Measurements from ENCODE around the gene ITK.

The ITK gene

DNA sequence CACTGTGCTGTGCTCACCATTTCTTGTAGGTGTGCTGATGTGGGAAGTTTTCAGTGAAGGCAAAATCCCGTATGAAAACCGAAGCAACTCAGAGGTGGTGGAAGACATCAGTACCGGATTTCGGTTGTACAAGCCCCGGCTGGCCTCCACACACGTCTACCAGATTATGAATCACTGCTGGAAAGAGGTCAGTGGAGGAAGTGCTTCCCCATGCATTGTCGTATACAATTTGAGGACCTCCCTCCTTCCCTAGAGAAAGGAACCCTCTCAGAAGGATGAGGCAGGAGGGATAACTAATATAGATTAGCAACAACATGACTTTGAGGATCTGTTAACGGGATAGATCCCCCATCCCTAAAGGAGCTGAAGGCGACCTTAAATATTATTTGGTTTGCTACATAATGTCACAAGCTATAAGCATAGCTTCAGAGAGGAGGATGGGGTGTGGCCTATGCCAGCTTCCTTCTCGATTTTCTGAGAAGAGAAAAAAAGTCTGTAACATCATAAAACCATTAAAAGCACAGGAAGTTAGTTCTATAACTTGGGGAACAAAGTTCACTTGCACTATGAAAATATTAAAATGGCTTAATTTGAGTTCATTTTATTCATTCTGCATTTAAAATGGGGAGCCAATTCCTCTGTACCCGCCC, 68.3 kb downstream of the ITK start:
- no peak for DNase-seq (ENCODE audit: low spot score)
- TF ChIP-seq, protein P1, sequence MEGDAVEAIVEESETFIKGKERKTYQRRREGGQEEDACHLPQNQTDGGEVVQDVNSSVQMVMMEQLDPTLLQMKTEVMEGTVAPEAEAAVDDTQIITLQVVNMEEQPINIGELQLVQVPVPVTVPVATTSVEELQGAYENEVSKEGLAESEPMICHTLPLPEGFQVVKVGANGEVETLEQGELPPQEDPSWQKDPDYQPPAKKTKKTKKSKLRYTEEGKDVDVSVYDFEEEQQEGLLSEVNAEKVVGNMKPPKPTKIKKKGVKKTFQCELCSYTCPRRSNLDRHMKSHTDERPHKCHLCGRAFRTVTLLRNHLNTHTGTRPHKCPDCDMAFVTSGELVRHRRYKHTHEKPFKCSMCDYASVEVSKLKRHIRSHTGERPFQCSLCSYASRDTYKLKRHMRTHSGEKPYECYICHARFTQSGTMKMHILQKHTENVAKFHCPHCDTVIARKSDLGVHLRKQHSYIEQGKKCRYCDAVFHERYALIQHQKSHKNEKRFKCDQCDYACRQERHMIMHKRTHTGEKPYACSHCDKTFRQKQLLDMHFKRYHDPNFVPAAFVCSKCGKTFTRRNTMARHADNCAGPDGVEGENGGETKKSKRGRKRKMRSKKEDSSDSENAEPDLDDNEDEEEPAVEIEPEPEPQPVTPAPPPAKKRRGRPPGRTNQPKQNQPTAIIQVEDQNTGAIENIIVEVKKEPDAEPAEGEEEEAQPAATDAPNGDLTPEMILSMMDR (IDR thresholded peaks at IDR 0.05; ENCODE audit: borderline replicate concordance, control extremely low read depth, extremely low read depth, insufficient read depth, missing control alignments) = no peak
- in situ Hi-C loops (cut with MboI; ENCODE audit: low sequenced_read_pairs, unreplicated experiment) = loop anchor here (10.0 kb wide), 1 partner anchor 104 kb away; the partner anchor contains the start of gene MED7

- DNase-seq (ENCODE audit: low spot score) = peak; percentile 61
- in situ Hi-C loops (cut with MboI; ENCODE audit: low sequenced_read_pairs, unreplicated experiment) = no loop called here
- TF ChIP-seq, protein P1 (IDR thresholded peaks at IDR 0.05; ENCODE audit: borderline replicate concordance, control extremely low read depth, extremely low read depth, insufficient read depth, missing control alignments) = no peak
Observed at GRCh38 chr5:157252711-157253465, 72.2 kb downstream of the ITK start.

DNA sequence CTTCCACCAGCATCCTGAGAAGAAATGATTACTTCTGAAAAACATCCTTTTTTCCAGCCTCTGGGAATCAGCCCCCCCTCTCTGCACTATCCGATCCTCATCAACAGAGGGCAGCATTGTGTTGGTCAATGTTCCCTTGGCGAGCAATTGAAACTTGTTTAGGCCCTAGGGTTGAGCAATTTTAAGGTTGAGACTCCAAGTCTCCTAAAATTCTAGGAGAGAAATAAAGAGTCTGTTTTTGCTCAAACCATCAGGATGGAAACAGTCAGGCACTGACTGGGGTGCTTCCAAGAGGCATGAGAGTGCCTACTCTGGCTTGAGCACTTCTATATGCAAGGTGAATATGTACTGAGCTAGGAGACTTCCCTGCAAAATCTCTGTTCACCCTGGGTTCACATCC, 72.9 kb downstream of the ITK start:
- DNase-seq (ENCODE audit: low spot score) = peak; percentile 68
- in situ Hi-C loops (cut with MboI; ENCODE audit: low sequenced_read_pairs, unreplicated experiment) = no loop called here
- TF ChIP-seq, protein P1 (IDR thresholded peaks at IDR 0.05; ENCODE audit: borderline replicate concordance, control extremely low read depth, extremely low read depth, insufficient read depth, missing control alignments) = peak; percentile 88

GRCh38 chr5:157258450-157258849, 77.8 kb downstream of the ITK start:
- in situ Hi-C loops (cut with MboI; ENCODE audit: low sequenced_read_pairs, unreplicated experiment) = loop anchor here (5.0 kb wide), 1 partner anchor 49 kb away; no protein-coding TSS in a partner anchor
- TF ChIP-seq, protein P1 (IDR thresholded peaks at IDR 0.05; ENCODE audit: borderline replicate concordance, control extremely low read depth, extremely low read depth, insufficient read depth, missing control alignments) = no peak
- DNase-seq (ENCODE audit: low spot score) = no peak

DNA sequence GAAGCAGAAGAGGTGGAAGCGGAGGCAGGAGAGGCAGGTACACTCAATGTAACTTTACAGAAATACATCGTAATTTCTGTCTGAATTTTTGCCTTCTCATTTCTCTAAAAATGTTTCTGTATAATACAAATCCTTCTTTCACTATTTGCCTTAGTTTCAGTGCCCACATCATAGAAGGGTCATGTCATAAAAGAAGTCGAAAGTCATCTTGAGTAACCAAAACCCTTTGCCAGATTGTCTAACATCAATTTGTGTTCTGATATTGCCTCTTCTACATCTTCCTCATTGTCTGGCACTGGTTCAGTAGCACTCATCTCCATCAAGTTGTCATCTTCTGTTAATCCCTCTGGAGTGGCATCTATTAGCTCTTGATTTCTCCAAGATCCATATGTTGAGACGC, 79.1 kb downstream of the ITK start:
- in situ Hi-C loops (cut with MboI; ENCODE audit: low sequenced_read_pairs, unreplicated experiment) = loop anchor here (5.0 kb wide), 1 partner anchor 48 kb away; no protein-coding TSS in a partner anchor
- TF ChIP-seq, protein P1 (IDR thresholded peaks at IDR 0.05; ENCODE audit: borderline replicate concordance, control extremely low read depth, extremely low read depth, insufficient read depth, missing control alignments) = no peak
- DNase-seq (ENCODE audit: low spot score) = no peak

GRCh38 chr5:157263496-157264090, 83.0 kb downstream of the ITK start:
- TF ChIP-seq, protein P1 (IDR thresholded peaks at IDR 0.05; ENCODE audit: borderline replicate concordance, control extremely low read depth, extremely low read depth, insufficient read depth, missing control alignments) = no peak
- in situ Hi-C loops (cut with MboI; ENCODE audit: low sequenced_read_pairs, unreplicated experiment) = no loop called here
- no peak for DNase-seq (ENCODE audit: low spot score)
